Mesendoderm (in vitro differentiated cells): ENCODE data around the gene MYO15A.

ENCODE experiments used
- DNase-seq: peaks from one replicate; pipeline ENCODE4 v3.0.0; 2013
- H2AK5ac ChIP-seq: 2 replicates; pipeline ENCODE4 v1.6.1; 2013; ENCODE audit warnings: low read length, inconsistent platforms
- H2BK120ac ChIP-seq: 2 replicates; pipeline ENCODE4 v1.6.1; 2013; ENCODE audit warnings: low read depth, mild to moderate bottlenecking, low read length, moderate library complexity, mixed read lengths
- H2BK15ac ChIP-seq: replicated peaks from 2 replicates; pipeline ENCODE4 v1.6.1; 2013; ENCODE audit warnings: low read depth, mild to moderate bottlenecking, moderate library complexity
- H2BK5ac ChIP-seq: 2 replicates; pipeline ENCODE4 v1.6.1; 2013; ENCODE audit warnings: low read length, inconsistent platforms
- H3K18ac ChIP-seq: 2 replicates; pipeline ENCODE4 v1.6.1; 2013; ENCODE audit warnings: mild to moderate bottlenecking, low read length, mixed read lengths
- H3K23ac ChIP-seq: one replicate; pipeline ENCODE4 v1.6.1; 2013; ENCODE audit warnings: low read length
- H3K27ac ChIP-seq: 2 replicates; pipeline ENCODE4 v1.5.1; 2013; ENCODE audit warnings: low read depth, mild to moderate bottlenecking, inconsistent platforms, low read length, moderate library complexity
- H3K27me3 ChIP-seq: 2 replicates; pipeline ENCODE4 v1.6.1; 2013; ENCODE audit warnings: low read length, control low read depth, mild to moderate bottlenecking, inconsistent platforms; ENCODE audit not compliant: insufficient read depth, poor library complexity
- H3K36me3 ChIP-seq: 2 replicates; pipeline ENCODE4 v1.6.1; 2013; ENCODE audit warnings: low read length, inconsistent platforms; ENCODE audit not compliant: control insufficient read depth, insufficient read depth
- H3K4ac ChIP-seq: one replicate; pipeline ENCODE4 v1.6.1; 2013; ENCODE audit warnings: low read depth, mild to moderate bottlenecking, low read length, moderate library complexity
- H3K4me1 ChIP-seq: 2 replicates; pipeline ENCODE4 v1.6.1; 2013; ENCODE audit warnings: low read depth, low read length, inconsistent platforms; ENCODE audit not compliant: control insufficient read depth
- H3K4me2 ChIP-seq: 2 replicates; pipeline ENCODE4 v1.6.1; 2013; ENCODE audit warnings: low read length
- H3K4me3 ChIP-seq: 2 replicates; pipeline ENCODE4 v1.5.1; 2013; ENCODE audit warnings: mild to moderate bottlenecking, low read length
- H3K56ac ChIP-seq: one replicate; pipeline ENCODE4 v1.6.1; 2013; ENCODE audit warnings: low read length
- H3K79me1 ChIP-seq: 2 replicates; pipeline ENCODE4 v1.6.1; 2013; ENCODE audit warnings: low read length, inconsistent platforms
- H3K79me2 ChIP-seq: 2 replicates; pipeline ENCODE4 v1.6.1; 2013; ENCODE audit warnings: mild to moderate bottlenecking, low read length; ENCODE audit not compliant: control insufficient read depth, insufficient read depth
- H3K9ac ChIP-seq: 2 replicates; pipeline ENCODE4 v1.6.1; 2013; ENCODE audit warnings: low read length, inconsistent platforms
- H4K5ac ChIP-seq: one replicate; pipeline ENCODE4 v1.6.1; 2013; ENCODE audit warnings: low read length
- H4K8ac ChIP-seq: one replicate; pipeline ENCODE4 v1.6.1; 2013; ENCODE audit warnings: low read depth, mild to moderate bottlenecking, control low read depth, low read length, moderate library complexity
- WGBS: extraction: QIAGEN DNeasy Blood & Tissue Kit; methylation state at CpG from one replicate; pipeline ENCODE4 v1.1.7; 2013; ENCODE audit warnings: low lambda C conversion rate, missing lambda C conversion rate; ENCODE audit not compliant: insufficient coverage; ENCODE audit errors: extremely low coverage; 5-methylcytosine and 5-hydroxymethylcytosine counted together

Gene MYO15A

DNA sequence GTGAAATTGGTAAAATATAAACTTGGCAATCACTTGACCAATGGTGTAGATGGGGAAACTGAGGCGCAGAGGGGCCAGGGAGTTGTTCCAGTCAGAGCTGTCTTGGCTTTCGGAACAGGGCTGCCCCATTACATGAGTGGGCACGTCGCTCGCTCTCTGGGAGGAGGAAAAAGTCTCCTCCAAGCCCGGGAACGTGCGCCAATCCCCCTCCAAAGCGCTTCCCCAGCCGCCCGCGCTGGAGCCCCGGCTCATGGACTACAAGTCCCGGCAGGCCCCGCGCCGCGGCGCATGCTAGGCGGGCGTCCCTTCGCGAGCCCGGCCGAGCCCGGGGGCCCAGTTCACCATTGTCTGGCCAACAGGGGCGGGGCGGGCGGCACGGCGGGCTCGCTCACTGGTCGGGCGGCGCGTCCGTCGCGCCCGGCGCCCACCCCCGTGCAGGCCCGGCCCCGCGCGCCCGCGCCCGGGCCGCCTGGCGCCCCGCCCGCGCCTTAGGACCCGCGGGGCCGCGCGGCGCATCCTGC is 116.6 kb downstream of the MYO15A start, which contains the start of gene LLGL1:
Gene LLGL1 (plus strand): TSS at position 515 of the 521 bp plus-strand sequence. CDS start 48 bp downstream, outside the sequence.
- DNase-seq = peak; percentile 98

DNA sequence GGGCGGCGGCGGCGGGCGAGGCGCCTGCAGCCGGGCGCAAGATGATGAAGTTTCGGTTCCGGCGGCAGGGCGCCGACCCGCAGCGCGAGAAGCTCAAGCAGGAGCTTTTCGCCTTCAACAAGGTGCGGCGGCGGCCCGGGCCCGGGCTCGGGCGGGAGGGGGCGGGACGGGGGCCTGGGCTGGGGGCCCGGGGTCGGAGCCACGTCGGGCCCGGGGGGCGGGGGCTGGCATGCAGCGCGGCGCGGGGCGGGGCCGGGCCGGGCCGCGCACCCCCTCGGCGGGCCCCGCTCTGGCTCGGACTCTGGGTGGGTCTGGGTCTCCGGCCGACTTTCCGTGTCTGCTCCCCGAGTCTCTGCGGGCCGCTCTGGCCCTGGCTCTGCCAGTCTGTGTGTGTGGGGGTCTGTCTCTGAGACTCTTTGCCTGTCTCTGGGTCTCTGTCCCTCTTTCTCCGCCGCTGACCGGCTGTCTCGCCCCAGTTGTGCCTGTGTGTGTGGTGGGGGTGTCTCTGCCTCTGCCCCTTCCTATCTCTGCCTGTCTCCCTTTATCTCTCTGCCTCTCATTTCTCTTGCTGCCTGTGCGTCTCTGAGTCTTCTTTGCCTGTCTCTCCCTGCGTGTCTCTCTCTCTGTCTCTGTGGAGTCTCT is 117.2 kb downstream of the MYO15A start:
- Histone ChIP-seq H2BK15ac (no peak overlapping the region), H3K4me3 (peak overlapping the region; percentile 86), H3K18ac (peak overlapping the region; percentile 55), H3K36me3 (no peaks in the 10 kb centered on the region), H2BK5ac (peak overlapping the region; percentile 35), H3K4me1 (peaks cover 3% of the 10 kb centered on the region), H3K9ac (peak overlapping the region; percentile 93), H3K56ac (peak overlapping the region; percentile 95), H3K27ac (no peak overlapping the region), H3K79me2 (peaks cover 42% of the 10 kb centered on the region), H4K8ac (no peak overlapping the region), H3K4me2 (peak overlapping the region; percentile 99), H2BK120ac (no peak overlapping the region), H2AK5ac (no peak overlapping the region), H3K4ac (peak overlapping the region; percentile 58), H3K79me1 (peaks cover 28% of the 10 kb centered on the region), H4K5ac (no peak overlapping the region), H3K23ac (no peak overlapping the region), H3K27me3 (no peaks in the 10 kb centered on the region)
- DNase-seq = no peak
- WGBS = no CpG with 5 or more reads among the region's 57 CpGs

More for the DNA sequence above, 116.6 kb downstream of the MYO15A start, which contains the start of gene LLGL1:
- Histone ChIP-seq H3K79me2 (peaks cover 41% of the 10 kb centered on the region), H2AK5ac (no peak within 1 kb of the TSS), H3K23ac (no peak within 1 kb of the TSS), H3K4me1 (peaks cover 3% of the 10 kb centered on the region), H2BK5ac (peak within 1 kb of the TSS; percentile 35), H3K27ac (peak within 1 kb of the TSS; percentile 90), H2BK120ac (no peak within 1 kb of the TSS), H3K79me1 (peaks cover 28% of the 10 kb centered on the region), H3K27me3 (no peaks in the 10 kb centered on the region), H4K5ac (peak within 1 kb of the TSS; percentile 43), H4K8ac (no peak within 1 kb of the TSS), H3K18ac (peak within 1 kb of the TSS; percentile 77), H2BK15ac (no peak within 1 kb of the TSS), H3K4me2 (peak within 1 kb of the TSS; percentile 99), H3K4me3 (peak within 1 kb of the TSS; percentile 86), H3K9ac (peak within 1 kb of the TSS; percentile 93), H3K4ac (peak within 1 kb of the TSS; percentile 58), H3K56ac (peak within 1 kb of the TSS; percentile 95), H3K36me3 (no peaks in the 10 kb centered on the region)
- no CpG with 5 or more reads among the region's 60 CpGs for WGBS

DNA sequence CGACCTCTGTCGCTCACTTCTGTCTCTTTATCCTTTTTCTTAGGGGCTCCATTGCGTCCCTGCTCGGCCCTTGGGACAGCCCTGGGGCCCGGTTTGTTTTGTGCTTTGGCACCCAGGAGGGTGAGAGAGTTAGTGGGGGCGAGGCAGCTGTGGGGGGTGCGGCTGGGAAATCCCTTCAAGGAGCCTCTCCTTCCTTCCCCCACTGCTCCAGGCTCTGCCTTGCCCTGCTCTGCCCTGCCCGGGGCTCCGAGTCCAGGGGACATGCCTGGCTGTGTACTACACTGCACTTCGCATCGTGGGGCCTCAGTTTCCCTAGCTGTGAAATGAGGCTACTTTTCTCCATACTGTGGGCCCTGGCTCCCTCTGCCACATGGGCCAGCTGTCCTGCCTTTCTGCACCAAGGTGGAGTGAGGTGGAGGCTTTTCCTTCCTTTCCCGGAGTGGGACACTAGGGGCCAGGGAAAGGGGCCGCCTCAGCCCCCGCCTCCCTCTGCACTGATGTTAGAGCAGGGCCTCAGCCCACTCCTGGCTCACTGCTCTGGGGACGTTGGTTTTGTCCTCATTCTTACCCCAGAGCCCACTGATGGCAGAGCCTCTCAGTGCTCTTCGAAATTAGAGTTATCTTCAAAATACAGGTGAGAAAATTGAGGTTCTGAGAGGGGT is 117.9 kb downstream of the MYO15A start:
- peak overlapping the region; percentile 93 for H3K9ac ChIP-seq
- H3K27me3 ChIP-seq = no peaks in the 10 kb centered on the region
- no peak overlapping the region for H4K8ac ChIP-seq
- peak overlapping the region; percentile 55 for H3K18ac ChIP-seq
- DNase-seq = no peak
- peak overlapping the region; percentile 86 for H3K4me3 ChIP-seq
- no peak overlapping the region for H3K27ac ChIP-seq
- no peak overlapping the region for H2AK5ac ChIP-seq
- no peaks in the 10 kb centered on the region for H3K36me3 ChIP-seq
- H2BK15ac ChIP-seq = no peak overlapping the region
- H3K4ac ChIP-seq = no peak overlapping the region
- no peak overlapping the region for H3K23ac ChIP-seq
- no peak overlapping the region for H2BK120ac ChIP-seq
- peaks cover 3% of the 10 kb centered on the region for H3K4me1 ChIP-seq
- H4K5ac ChIP-seq = no peak overlapping the region
- peak overlapping the region; percentile 95 for H3K56ac ChIP-seq
- no CpG with 5 or more reads among the region's 16 CpGs for WGBS
- peaks cover 42% of the 10 kb centered on the region for H3K79me2 ChIP-seq
- peak overlapping the region; percentile 99 for H3K4me2 ChIP-seq
- peak overlapping the region; percentile 35 for H2BK5ac ChIP-seq
- peaks cover 28% of the 10 kb centered on the region for H3K79me1 ChIP-seq

DNA sequence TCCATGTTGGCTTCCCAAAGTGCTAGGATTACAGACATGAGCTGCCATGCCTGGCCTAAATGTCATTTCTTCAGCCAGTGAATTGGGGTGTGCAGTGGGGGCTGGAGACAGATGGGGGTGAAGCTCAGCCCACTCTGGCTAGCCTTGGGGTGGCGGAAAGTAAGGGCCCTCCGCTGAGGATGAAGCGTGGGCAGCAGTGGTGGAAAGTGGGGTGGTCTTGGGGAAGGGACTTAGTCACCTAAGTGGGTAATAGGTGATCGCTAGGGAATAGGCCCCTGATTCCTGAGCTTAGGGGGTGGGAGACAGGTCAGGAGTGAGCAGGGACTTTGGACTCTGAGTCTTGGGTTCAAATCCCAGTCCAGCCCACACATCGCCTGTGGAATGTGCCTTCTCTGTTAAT is 119.1 kb downstream of the MYO15A start:
- peaks cover 32% of the 10 kb centered on the region for H3K79me1 ChIP-seq
- no peak overlapping the region for H2BK5ac ChIP-seq
- DNase-seq = no peak
- H3K56ac ChIP-seq = peak overlapping the region; percentile 27
- no peak overlapping the region for H3K27ac ChIP-seq
- no peaks in the 10 kb centered on the region for H3K27me3 ChIP-seq
- H3K36me3 ChIP-seq = no peaks in the 10 kb centered on the region
- no peak overlapping the region for H2BK15ac ChIP-seq
- WGBS = no CpG with 5 or more reads among the region's 5 CpGs
- no peak overlapping the region for H2AK5ac ChIP-seq
- no peak overlapping the region for H3K4me2 ChIP-seq
- no peak overlapping the region for H4K8ac ChIP-seq
- no peak overlapping the region for H3K18ac ChIP-seq
- H3K9ac ChIP-seq = no peak overlapping the region
- H3K23ac ChIP-seq = no peak overlapping the region
- peaks cover 3% of the 10 kb centered on the region for H3K4me1 ChIP-seq
- no peak overlapping the region for H3K4me3 ChIP-seq
- H3K79me2 ChIP-seq = peaks cover 42% of the 10 kb centered on the region
- H4K5ac ChIP-seq = no peak overlapping the region
- no peak overlapping the region for H2BK120ac ChIP-seq
- no peak overlapping the region for H3K4ac ChIP-seq

DNA sequence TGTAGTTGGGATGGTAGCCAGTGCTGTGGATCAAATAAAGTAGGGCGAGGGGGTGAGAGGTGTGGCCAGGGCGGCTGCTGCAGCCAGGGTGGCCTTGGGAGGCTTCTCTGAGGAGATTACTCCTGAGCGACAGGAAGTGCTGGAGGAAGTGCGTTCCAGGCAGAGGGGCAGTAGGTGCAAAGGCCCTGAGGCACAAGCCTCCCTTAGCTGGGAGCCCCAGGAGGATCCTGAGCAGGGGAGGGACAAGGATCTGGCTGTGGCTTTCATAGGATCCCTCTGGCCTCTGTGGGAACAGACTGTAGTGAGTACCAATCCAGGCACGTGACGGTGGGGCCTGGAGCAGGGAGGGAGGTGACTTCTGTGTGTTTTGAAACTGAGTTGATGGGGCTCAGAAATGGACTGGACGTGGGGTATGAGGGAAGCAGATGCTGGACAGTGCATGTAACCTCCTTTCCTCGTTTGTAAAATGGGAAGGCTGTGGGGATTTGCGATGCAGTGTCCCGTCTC is 119.7 kb downstream of the MYO15A start:
- no peak overlapping the region for H4K8ac ChIP-seq
- no peak for DNase-seq
- peaks cover 42% of the 10 kb centered on the region for H3K79me2 ChIP-seq
- WGBS = no CpG with 5 or more reads among the region's 10 CpGs
- H2AK5ac ChIP-seq = no peak overlapping the region
- H3K23ac ChIP-seq = no peak overlapping the region
- no peak overlapping the region for H2BK5ac ChIP-seq
- no peak overlapping the region for H3K56ac ChIP-seq
- no peak overlapping the region for H2BK120ac ChIP-seq
- H3K36me3 ChIP-seq = no peaks in the 10 kb centered on the region
- H3K79me1 ChIP-seq = peaks cover 32% of the 10 kb centered on the region
- no peak overlapping the region for H3K27ac ChIP-seq
- no peak overlapping the region for H3K4ac ChIP-seq
- H4K5ac ChIP-seq = no peak overlapping the region
- H2BK15ac ChIP-seq = no peak overlapping the region
- no peak overlapping the region for H3K4me2 ChIP-seq
- no peak overlapping the region for H3K4me3 ChIP-seq
- peaks cover 3% of the 10 kb centered on the region for H3K4me1 ChIP-seq
- no peak overlapping the region for H3K18ac ChIP-seq
- no peaks in the 10 kb centered on the region for H3K27me3 ChIP-seq
- H3K9ac ChIP-seq = no peak overlapping the region
